GM19035 (cell line): ENCODE data around the gene DDX24.

Source experiments
- ATAC-seq: cut with Tn5 transposase; IDR thresholded peaks from one replicate; pipeline ENCODE4 v1.9.1; 2021; ENCODE audit not compliant: unreplicated experiment

Gene DDX24

DNA sequence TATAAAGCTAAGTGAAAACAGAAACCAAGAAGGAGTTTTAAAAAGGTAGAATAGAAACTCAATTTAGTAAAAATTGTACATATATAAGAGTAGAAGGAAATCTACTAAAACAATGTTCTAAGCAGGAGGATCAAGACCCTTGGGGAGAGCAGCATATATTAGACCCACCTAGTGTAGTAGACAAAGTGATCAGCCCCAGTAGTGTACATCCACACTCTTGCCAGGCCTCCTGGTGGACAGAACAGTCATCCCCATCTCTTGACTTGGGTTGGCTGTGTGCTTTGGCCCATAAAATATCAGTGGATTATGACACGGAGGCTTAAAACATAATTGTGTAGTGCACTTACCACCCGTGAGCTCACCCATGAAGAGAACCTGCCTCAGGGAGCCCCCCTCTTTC is 65.8 kb downstream of the DDX24 start:
- no peak for ATAC-seq

DNA sequence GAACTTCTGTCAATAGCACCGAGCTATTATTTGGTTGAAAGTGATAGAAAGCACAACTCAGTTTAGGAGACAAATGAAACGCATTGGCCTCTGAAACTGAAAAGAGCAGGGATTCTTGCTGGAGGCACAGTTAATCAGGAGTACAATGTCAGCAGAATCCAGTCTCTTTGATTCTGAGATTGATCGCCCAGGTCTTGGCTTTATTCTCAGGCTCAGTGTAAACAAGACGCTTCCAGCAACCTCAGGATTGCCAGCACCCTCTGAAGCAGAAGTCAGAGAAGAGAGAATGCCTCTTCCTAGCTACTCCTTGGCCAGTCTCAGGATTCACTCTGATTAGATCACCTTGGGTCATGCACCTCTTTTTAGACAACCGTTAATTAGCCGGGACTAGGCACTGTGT is 66.6 kb downstream of the DDX24 start:
- ATAC-seq, result no peak

- ATAC-seq, result no peak
These were observed 69.2 kb downstream of the DDX24 start for GRCh38 chr14:94011795-94012194.

- ATAC-seq, result no peak
These were observed 70.4 kb downstream of the DDX24 start for GRCh38 chr14:94010625-94011024.

DNA sequence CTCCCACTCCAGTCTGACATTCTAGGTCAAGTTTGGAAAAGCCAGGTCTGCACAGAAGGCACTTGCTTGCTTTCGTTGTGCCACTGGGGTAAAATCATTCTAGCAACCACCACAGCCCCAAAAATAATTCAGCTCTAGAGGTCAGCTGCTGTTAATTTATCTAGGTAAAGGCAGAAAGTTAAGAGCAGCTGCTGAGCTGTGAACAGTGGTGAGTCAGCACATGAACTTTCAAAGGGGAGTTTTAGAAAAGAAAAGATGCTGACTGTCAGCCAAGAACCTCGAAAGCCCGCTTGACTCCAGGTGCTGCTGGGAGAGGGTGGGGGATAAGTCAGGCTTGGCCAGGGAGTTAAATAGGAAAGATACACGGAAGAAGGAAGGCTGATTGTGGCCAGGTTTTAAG is 71.2 kb downstream of the DDX24 start:
- ATAC-seq, result no peak

- ATAC-seq, result no peak
These were observed 72.8 kb downstream of the DDX24 start for GRCh38 chr14:94008234-94008633.

DNA sequence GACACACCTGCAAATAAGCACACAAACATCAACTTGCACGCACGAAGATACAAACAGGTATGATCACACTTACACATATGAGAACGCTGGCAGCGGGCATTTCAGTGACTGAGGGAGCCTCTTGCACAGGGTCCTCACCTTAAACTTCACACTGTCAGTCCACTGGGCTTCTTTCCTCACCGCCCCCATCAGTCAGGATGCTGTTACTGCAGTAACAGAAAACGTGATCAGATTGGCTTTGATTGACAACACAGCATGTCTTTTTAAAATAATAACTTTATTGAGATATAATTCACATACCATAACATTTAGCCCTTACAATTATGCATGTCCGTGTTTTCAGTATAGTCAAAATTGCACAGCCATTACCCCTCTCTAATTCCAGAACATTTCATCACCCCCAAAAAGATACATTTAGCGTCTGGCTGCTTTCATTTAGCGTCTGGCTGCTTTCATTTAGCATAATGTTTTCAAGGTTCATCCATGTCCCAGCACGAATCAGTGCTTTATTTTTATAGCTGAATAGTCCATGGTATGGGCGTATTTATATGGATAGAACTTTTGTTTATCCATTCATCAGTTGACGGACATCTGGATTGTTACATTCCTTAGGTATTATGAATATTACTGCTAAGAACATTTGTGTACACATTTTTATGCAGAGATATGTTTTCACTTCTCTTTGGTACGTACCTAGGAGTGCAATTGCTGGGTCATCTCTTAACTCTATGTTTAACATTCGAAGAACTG is 75.5 kb downstream of the DDX24 start:
- ATAC-seq, result no peak

GRCh38 chr14:94004015-94004414 is 77.0 kb downstream of the DDX24 start:
- ATAC-seq, result no peak

- ATAC-seq, result no peak
These were observed 77.6 kb downstream of the DDX24 start for GRCh38 chr14:94003397-94003796.

DNA sequence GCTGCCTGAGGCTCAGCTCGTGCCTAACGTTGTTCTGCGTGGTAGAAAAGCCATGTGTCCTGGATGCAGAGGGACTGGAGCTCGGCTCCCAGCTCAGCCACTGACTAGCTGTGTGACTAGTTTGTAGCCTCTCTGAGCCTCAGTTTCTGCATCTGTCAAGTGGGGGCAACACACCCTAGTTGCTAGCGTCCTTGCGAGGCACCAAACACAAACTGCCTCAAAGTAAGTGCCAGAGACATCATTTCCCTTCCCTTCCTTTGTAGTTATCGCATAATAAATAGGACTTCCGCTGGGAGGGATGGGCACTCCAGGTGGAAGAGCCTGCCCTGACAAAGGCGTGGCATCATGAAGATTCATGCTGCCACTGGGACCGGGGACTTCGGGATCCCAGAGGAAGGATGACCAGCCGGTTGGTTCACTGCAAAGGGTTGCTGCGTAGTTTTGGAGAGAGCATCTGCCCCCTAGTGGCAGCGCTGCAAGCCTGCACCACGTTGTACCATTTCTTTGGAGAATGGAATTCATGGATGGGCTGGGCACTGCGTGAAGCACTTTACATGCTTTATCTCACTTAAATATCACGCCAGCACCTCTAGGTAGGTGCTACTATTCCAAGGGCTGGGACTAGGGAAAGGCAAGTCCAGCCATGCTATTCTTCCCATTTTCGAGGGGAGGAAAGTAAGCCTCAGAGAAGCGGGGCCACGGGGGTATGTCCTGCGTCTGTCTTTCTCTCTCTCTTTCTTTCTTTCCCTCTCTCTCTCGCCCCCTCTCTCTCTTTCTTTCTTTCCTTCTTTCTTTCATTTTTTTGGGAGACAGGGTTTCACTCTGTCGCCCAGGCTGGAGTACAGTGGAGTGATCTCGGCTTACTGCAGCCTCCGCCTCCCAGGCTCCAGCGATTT is 79.3 kb downstream of the DDX24 start:
- ATAC-seq, result peak; percentile 55

GRCh38 chr14:94001016-94001415 is 80.0 kb downstream of the DDX24 start:
- ATAC-seq, result no peak

DNA sequence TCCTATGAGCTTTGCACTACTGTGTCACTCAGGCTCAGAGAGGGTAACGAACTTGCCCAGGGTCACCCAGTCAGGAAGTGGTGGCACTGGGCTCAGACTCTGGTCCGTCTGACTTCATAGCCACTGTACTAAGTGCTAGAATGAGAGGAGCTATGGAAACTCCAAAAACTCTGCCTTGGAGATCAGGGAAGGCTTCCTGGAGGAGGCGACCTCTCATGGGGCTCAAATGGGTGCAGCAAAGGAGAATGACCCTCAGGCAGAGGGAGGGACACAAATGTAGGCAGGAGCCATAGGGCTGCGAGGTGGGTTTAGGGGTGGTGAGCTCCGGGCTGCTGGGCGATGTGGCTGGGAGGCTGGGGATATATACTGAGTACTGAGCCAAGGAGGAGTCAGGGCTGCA is 80.7 kb downstream of the DDX24 start:
- ATAC-seq, result no peak

DNA sequence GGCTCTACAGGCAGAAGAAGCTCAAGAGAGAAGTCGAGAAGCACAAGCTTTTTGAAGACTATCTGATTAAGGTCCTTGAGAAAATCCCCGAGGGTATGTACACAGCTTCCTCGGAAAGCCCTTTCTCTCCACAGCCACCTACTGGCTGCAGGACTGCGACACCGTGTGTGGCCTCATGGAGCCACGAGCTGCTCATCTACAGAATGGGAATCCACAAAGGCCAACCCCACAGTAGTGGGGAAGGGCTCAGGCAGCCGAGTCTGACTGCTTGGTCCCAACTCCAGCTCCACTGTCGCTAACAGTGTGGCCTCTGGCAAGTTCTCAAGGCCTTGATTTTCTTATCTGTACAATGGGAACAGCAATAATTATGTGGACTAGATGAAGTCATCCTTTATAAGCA is 81.4 kb downstream of the DDX24 start:
- no peak for ATAC-seq

GRCh38 chr14:93998871-93999403 is 82.1 kb downstream of the DDX24 start:
- no peak for ATAC-seq
